Choroid plexus epithelial cell (primary cell): ENCODE results near the gene CACNA2D3.

Source experiments
- DNase-seq: peaks from one replicate; pipeline ENCODE4 v3.0.0-alpha.2; 2010; ENCODE audit warnings: low read depth
- H3K4me3 ChIP-seq: 2 replicates; pipeline ENCODE4 v1.5.1; 2011; ENCODE audit warnings: low read depth, mild to moderate bottlenecking, control low read depth, low read length, moderate library complexity
- TF ChIP-seq, protein P1 (sequence below): conservative IDR thresholded peaks from 2 replicates; pipeline ENCODE4 v1.5.1; 2011; ENCODE audit warnings: low read depth, mild to moderate bottlenecking, control low read depth, inconsistent platforms, low read length, moderate library complexity

CACNA2D3 gene

GRCh38 chr3:55044486-55044885, 922.1 kb downstream of the CACNA2D3 start:
- no peak for DNase-seq
- TF ChIP-seq, protein P1, sequence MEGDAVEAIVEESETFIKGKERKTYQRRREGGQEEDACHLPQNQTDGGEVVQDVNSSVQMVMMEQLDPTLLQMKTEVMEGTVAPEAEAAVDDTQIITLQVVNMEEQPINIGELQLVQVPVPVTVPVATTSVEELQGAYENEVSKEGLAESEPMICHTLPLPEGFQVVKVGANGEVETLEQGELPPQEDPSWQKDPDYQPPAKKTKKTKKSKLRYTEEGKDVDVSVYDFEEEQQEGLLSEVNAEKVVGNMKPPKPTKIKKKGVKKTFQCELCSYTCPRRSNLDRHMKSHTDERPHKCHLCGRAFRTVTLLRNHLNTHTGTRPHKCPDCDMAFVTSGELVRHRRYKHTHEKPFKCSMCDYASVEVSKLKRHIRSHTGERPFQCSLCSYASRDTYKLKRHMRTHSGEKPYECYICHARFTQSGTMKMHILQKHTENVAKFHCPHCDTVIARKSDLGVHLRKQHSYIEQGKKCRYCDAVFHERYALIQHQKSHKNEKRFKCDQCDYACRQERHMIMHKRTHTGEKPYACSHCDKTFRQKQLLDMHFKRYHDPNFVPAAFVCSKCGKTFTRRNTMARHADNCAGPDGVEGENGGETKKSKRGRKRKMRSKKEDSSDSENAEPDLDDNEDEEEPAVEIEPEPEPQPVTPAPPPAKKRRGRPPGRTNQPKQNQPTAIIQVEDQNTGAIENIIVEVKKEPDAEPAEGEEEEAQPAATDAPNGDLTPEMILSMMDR = no peak

GRCh38 chr3:55059027-55059629, 936.8 kb downstream of the CACNA2D3 start:
- TF ChIP-seq, protein P1 = no peak
- DNase-seq = peak; percentile 40
- no peak overlapping the region for H3K4me3 ChIP-seq

More at GRCh38 chr3:55044486-55044885, 922.1 kb downstream of the CACNA2D3 start:
- H3K4me3 ChIP-seq = no peak overlapping the region

DNA sequence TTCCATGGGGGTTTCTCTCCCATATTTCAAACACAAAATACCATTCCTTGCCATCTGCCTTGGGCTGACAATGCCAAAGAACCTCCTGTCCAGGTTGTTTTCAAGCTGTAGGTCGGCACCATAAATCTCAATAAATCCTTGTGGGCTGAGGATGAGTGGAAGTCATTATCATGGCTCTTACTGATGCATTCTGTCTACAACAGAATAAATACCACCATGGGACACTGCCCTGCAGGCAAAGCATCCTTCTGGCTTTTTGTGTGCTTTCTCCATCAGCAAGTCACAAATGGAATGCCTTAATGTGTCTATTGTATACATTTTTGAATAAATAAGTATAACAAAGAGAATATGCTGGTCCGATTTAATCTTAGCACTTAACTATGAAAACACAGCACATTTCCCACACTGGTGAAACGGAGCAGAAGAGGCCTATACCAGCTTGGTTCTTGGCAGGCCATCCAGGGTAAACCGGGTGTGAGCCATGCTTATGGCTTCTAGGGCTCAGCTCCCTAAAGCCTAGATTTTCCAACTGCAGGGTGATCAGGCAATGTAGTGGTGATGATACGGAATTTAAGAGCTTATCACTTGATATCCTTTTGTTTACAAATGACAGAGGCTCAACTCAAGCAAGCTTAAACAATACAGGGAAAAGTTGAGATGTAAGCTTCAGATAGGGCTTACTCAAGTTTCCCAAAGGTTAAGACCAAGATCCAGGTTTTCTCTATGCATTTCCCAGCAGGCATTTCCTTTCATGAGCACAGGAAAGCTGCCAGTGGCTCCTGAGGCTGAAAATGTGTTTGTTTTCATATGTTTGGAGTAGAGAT, 938.8 kb downstream of the CACNA2D3 start:
- peak; percentile 19 for DNase-seq
- no peak overlapping the region for H3K4me3 ChIP-seq
- TF ChIP-seq, protein P1 = no peak

GRCh38 chr3:55061720-55062034, 939.3 kb downstream of the CACNA2D3 start:
- DNase-seq = no peak
- TF ChIP-seq, protein P1 = no peak
- H3K4me3 ChIP-seq = no peak overlapping the region

DNA sequence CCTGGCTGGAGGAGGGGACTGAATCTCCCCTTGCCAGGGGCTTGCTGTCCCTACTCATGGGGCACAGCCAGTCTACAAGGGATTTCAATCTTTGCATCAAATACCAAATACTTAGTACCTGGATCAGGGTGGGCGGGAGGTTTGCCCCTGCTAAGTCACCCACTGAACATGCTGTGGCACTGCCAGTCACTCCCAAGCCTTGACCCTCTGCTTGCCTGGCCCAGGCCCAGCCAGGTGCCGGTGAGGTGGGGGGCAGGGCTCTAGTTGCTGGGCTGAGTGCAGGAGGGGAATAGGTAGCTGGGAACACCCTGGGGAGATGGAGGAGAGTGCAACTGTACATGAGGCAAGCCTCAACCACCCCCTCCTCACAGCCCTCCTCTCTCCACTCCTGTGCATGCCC, 941.8 kb downstream of the CACNA2D3 start:
- no peak for DNase-seq
- TF ChIP-seq, protein P1 = no peak
- H3K4me3 ChIP-seq = no peak overlapping the region

GRCh38 chr3:55065331-55065730, 943.0 kb downstream of the CACNA2D3 start:
- TF ChIP-seq, protein P1 = no peak
- no peak overlapping the region for H3K4me3 ChIP-seq
- DNase-seq = no peak
